DLD1 (cell line): ENCODE results near the gene F12.
"Not testable (repeated sequence)": the region's sequence is repeated elsewhere in the genome, so short reads cannot be mapped to it uniquely, and the experiment has no call there.

Experiments used
- in situ Hi-C: cut with HindIII; loops from 2 replicates; pipeline ENCODE4 v1.10.0; 2017; ENCODE audit warnings: low sequenced_read_pairs

The F12 gene

GRCh38 chr5:177389241-177390169, 19.9 kb downstream of the F12 start:
- in situ Hi-C loops, result no loop called here

- in situ Hi-C loops, result no loop called here
Observed at GRCh38 chr5:177388521-177389052, 20.8 kb downstream of the F12 start.

- in situ Hi-C loops, result no loop called here
Observed at GRCh38 chr5:177387405-177387804, 22.0 kb downstream of the F12 start.

GRCh38 chr5:177386542-177386941, 22.8 kb downstream of the F12 start:
- in situ Hi-C loops, result no loop called here

- in situ Hi-C loops, result no loop called here
Observed at GRCh38 chr5:177385720-177386119, 23.6 kb downstream of the F12 start.

- in situ Hi-C loops, result no loop called here
Observed at GRCh38 chr5:177384134-177384533, 25.2 kb downstream of the F12 start, which contains the start of gene SLC34A1. Gene SLC34A1 (plus strand): TSS chr5:177384434. CDS start chr5:177385742, 1,308 bp downstream.

- in situ Hi-C loops, result no loop called here
Observed at GRCh38 chr5:177383181-177383580, 26.2 kb downstream of the F12 start.

- in situ Hi-C loops, result no loop called here
Observed at GRCh38 chr5:177382423-177383029, 26.8 kb downstream of the F12 start.

- in situ Hi-C loops, result no loop called here
Observed at GRCh38 chr5:177380805-177381126, 28.6 kb downstream of the F12 start.

- in situ Hi-C loops, result no loop called here
Observed at GRCh38 chr5:177378884-177379883, 30.2 kb downstream of the F12 start.

GRCh38 chr5:177377851-177378776, 31.2 kb downstream of the F12 start:
- in situ Hi-C loops, result no loop called here

- in situ Hi-C loops, result no loop called here
Observed at GRCh38 chr5:177376107-177376506, 33.3 kb downstream of the F12 start.

- in situ Hi-C loops, result not testable (repeated sequence)
Observed at GRCh38 chr5:177375516-177375915, 33.8 kb downstream of the F12 start.

- in situ Hi-C loops, result no loop called here
Observed at GRCh38 chr5:177374211-177374610, 35.2 kb downstream of the F12 start.

- in situ Hi-C loops, result no loop called here
Observed at GRCh38 chr5:177373806-177374205, 35.6 kb downstream of the F12 start.

- in situ Hi-C loops, result no loop called here
Observed at GRCh38 chr5:177372910-177373309, 36.5 kb downstream of the F12 start.

- in situ Hi-C loops, result no loop called here
Observed at GRCh38 chr5:177372034-177372896, 37.1 kb downstream of the F12 start.

GRCh38 chr5:177371120-177372033, 38.0 kb downstream of the F12 start:
- in situ Hi-C loops, result no loop called here
